HG03558 (cell line): ENCODE data around the gene EFCAB8.
"Not testable (repeated sequence)": the region's sequence is repeated elsewhere in the genome, so short reads cannot be mapped to it uniquely, and the experiment has no call there.

ENCODE experiments used
- ATAC-seq: cut with Tn5 transposase; IDR thresholded peaks from one replicate; pipeline ENCODE4 v1.9.1; 2021; ENCODE audit warnings: moderate number of reproducible peaks; ENCODE audit not compliant: unreplicated experiment; ENCODE audit errors: extremely low read depth

EFCAB8 gene

DNA sequence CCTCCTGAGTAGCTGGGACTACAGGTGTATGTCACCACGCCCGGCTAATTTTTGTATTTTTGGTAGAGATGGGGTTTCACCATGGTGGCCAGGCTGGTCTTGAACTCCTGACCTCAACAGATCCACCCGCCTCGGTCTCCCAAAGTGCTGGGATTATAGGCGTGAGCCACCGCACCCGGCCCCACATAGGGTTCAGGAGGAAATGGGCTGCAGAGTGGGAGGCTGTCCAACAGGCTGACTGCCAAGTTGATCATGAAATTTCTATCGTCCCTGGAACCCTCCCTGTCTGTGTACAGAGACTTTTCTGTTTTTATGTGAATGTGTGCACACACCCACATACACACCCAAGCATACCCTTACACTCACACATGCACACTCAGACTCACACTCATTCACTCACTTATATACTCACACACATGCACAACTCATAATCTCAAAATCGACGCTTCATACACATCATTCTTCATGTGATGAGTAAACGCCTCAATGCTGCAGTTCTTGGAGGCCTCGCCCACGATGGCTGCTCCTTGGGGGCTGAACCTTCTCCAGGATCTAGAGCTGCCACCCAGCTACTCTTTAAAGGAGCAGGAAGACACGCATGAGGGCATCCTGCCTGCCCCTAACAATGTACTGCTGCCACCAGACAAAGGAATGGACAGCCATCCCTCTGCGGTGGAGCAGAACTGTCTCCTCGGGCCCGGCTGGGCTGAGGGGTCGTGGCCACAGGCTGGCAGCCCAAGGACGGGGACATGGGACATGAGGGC is 109.9 kb downstream of the EFCAB8 start:
- ATAC-seq: no peak

GRCh38 chr20:32969356-32970114 is 110.8 kb downstream of the EFCAB8 start:
- no peak for ATAC-seq

DNA sequence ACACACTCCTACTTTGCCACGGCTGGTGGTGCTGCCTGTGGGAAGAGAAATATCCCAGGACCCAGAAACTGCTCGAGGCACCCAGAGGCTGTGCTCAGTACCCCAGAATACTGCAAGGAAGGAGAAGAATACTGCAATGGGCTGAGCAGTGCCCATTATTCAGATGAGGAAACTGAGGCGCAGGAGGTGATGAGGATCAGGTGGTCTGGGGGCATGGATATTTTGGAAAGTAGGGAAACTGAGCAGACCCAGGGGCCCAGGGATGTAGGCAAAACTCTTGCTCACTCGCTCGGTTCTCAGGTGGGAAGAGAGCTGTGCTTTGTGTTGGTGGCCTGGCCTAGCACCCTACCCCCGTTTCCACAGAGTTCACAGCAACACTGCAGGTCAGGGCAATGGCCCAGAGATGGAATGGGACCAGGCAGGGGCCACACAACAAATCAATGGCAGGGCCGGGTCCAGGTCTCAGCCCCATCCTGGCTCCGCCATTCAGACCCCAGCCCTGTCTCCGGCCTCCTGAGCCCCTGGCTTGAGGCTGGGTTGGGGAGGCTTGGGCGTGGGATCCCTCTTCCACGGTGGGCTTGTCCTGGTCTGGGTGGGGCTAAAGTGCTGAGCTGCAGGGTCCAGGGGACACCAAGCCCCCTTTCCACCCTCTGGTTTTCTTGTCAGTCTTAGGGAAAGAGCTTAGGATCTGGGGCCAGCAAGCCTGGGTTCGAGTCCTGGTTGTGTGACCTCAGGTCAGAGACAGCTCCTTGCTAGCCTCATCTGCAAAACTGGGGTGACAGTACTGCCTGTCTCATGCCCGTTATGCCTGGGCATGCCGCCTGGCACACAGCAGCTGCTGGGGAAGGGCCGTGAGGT is 111.6 kb downstream of the EFCAB8 start:
- no peak for ATAC-seq

- no peak for ATAC-seq
Observed at GRCh38 chr20:32970973-32971300, 112.2 kb downstream of the EFCAB8 start.

DNA sequence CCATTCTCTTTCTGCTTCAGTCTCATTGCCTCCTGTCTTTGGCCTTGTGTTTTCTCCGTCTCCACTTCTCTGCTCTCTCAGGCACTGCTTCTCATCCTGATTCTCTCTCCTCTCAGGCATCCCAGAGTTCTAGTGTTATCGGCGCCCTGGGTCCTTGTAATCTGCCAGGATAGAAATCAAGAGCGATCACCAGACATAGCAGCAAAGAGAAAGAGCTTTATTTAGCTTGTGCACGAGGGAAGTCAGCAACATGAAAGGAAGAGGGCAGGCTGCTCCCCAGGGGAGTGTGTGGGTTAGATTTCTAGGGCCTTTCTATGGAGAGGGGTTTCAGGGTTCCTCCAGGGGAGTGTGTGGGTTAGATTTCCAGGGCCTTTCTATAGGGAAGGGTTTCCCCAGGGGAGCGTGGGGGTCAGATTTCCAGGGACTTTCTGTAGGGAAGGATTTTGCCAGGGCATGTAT is 113.0 kb downstream of the EFCAB8 start:
- no peak for ATAC-seq

- ATAC-seq: peak; percentile 80
Observed at GRCh38 chr20:32972181-32973076, 113.7 kb downstream of the EFCAB8 start.

- ATAC-seq: no peak
Observed at GRCh38 chr20:32973077-32973717, 114.5 kb downstream of the EFCAB8 start.

DNA sequence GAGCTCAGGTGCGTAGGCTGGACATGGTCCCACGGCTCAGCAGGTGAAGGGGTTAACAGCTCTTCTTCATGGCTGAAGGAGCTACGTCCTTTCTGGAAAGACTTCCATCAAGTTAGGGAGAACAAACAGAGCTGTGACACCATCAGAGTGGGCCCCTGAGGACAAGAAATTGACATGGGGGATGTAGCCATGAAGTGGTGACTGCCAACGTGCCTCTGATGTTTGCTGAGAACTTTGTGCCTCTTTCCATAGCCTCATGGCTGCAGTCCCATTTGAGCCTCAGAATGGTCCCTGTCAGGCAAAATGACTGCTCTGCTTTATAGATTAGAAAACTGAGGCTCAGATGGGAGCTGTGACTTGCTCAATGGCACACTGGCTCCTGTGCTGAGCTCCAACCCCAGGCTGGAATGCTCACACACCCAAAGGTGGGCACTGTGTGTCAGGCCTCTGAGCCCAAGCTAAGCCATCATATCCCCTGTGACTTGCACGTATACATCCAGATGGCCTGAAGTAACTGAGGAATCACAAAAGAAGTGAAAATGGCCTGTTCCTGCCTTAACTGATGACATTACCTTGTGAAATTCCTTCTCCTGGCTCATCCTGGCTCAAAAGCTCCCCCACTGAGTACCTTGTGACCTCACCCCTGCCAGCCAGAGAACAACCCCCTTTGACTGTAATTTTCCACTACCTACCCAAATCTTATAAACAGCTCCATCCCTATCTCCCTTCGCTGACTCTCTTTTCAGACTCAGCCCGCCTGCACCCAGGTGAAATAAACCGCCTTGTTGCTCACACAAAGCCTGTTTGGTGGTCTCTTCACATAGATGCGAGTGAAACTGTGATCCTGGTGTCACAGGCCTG is 115.7 kb downstream of the EFCAB8 start:
- not testable (repeated sequence) for ATAC-seq

GRCh38 chr20:32975121-32975520 is 116.4 kb downstream of the EFCAB8 start:
- ATAC-seq: not testable (repeated sequence)

DNA sequence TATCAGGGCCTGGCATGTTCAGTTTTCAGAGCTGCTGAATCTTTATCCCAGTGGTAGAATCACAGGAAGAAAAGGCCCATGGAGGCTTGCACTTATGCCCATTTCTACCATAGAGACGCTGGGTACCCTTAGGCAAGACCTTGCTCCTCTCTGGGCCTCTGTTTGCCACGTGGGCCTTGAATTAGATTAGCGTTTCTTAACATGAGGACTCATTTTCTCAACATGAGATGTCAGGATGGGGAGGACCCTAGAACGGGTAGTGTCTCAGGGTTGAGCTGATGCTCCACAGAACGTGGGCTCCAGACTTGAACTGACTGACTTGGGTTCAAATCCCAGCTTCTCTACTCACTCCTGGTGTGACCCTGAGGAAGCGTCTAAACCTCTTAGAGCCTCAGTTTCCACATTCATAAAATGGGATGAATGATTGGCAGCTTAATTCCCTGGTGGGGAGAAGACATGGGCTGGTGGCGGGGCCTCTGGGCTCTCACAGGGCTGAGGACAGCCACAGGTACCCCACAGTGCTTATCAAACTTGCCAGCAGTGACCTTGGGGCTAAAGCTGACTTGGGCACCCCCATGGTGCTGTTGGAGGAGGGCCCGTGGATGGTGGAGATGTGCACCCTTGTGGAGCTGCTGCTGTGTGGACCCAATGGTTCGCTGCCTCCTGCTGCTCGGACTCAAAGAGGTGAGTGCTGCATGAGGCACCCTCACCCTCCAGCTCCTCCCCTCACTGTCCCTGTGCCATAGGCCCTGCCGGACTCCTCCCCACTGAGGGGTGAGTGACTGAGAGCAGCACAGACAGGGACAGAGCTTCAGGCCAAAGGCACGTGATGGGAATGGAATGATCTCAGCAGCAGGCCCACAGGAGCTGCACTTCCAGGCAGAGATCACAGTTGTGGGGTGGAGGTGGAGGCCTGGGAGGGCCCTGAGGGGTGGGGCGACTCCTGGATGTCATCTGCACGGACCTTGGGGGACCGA is 117.3 kb downstream of the EFCAB8 start:
- ATAC-seq: no peak

- no peak for ATAC-seq
Observed at GRCh38 chr20:32976746-32977145, 118.0 kb downstream of the EFCAB8 start.

GRCh38 chr20:32977281-32978008 is 118.7 kb downstream of the EFCAB8 start:
- no peak for ATAC-seq

GRCh38 chr20:32978009-32978335 is 119.2 kb downstream of the EFCAB8 start:
- ATAC-seq: no peak

GRCh38 chr20:32979201-32979998 is 120.7 kb downstream of the EFCAB8 start:
- no peak for ATAC-seq

DNA sequence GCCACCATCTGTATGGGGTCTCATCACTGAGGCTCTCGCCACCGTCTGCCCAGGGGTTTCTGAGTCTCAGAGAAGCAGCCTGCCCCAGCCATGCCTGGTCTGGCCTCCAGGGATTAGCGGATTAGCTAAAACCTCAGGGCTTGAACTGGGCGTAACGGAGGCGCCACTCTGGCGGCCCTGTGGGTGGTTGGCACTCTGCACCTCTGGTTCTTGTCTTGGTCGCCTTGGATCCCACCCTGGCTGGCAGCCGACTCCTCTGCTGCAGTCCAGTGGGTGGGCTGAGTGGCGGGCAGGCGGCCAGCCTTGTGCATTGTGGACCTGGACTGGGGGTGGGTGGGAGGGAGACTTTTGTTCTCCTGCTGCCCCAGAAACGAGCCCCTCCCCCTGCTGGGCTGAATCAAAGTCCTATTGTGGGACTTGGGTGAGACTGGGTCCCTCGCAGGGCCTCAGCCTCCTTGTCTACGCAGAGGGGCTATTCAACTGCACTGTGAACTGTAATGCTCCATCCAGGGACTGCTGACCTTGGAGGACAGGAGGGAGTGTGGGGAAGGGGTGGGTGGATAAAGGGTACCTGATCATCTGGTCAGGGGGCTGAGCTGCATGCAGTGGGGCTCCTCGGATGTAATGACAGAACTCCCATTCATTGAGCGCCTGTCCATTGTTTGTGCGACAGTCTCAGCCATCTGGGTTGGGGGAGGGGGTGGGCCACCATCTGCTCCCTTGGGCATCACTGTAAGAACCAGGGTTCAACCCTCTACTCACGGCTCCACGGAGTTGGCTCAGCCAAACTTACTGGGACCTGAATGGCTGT is 121.6 kb downstream of the EFCAB8 start:
- ATAC-seq: no peak
